WTC11 (cell line): ENCODE measurements around the gene TOR4A. TPM values are rescaled to one million over a fixed set of nuclear protein-coding genes. Genes with fewer than 3 reads are reported as not detected.

Source experiments
- ATAC-seq: fragments of 200-7000 bp; cut with Tn5 transposase; 2 replicates; pipeline ENCODE4 v1.10.0; 2021; ENCODE audit warnings: mild to moderate bottlenecking, moderate library complexity
- CTCF ChIA-PET: fragments of 300-600 bp; sonication (Branson Sonifier 250); formaldehyde crosslinking; loops from one replicate; lab custom pipeline; 2021; ENCODE audit warnings: antibody characterized with exemption; lab: Charles Lee
- POLR2A ChIA-PET: fragments of 350-600 bp; sonication (Branson Sonifier 250); formaldehyde crosslinking; loops from one replicate; lab custom pipeline; 2021; ENCODE audit warnings: antibody characterized with exemption; lab: Charles Lee
- DNase-seq: peaks from one replicate; pipeline ENCODE4 v3.0.0; 2021; ENCODE audit warnings: low spot score
- H3K27ac Mint-ChIP-seq: 2 replicates; pipeline ENCODE4 v1.8.0; 2021; ENCODE audit warnings: mixed read lengths
- H3K27me3 Mint-ChIP-seq: 2 replicates; pipeline ENCODE4 v1.8.0; 2021; ENCODE audit warnings: low read depth, mild to moderate bottlenecking, moderate library complexity, mixed read lengths
- H3K36me3 Mint-ChIP-seq: 2 replicates; pipeline ENCODE4 v1.8.0; 2021; ENCODE audit warnings: mixed read lengths
- H3K4me1 Mint-ChIP-seq: 2 replicates; pipeline ENCODE4 v1.8.0; 2022; ENCODE audit warnings: mixed read lengths
- H3K4me3 Mint-ChIP-seq: 2 replicates; pipeline ENCODE4 v1.8.0; 2021; ENCODE audit warnings: mild to moderate bottlenecking, moderate library complexity, mixed read lengths
- H3K9me3 Mint-ChIP-seq: 2 replicates; pipeline ENCODE4 v1.8.0; 2021; ENCODE audit warnings: mixed read lengths
- ATF1 ChIP-seq: sonication (generic); formaldehyde crosslinking; IDR thresholded peaks from 2 replicates; pipeline ENCODE4 v1.8.1; 2023; ENCODE audit warnings: mild to moderate bottlenecking, moderate library complexity, missing genetic modification reagents
- CBFB ChIP-seq: sonication (generic); formaldehyde crosslinking; IDR thresholded peaks from 2 replicates; pipeline ENCODE4 v1.8.1; 2022; ENCODE audit warnings: mild to moderate bottlenecking, low read depth, missing genetic modification reagents
- E2F4 ChIP-seq: sonication (generic); formaldehyde crosslinking; IDR thresholded peaks from 2 replicates; pipeline ENCODE4 v1.8.1; 2022; ENCODE audit warnings: low read depth, mild to moderate bottlenecking, moderate library complexity, missing genetic modification reagents, borderline replicate concordance
- FOXJ3 ChIP-seq: sonication (generic); formaldehyde crosslinking; IDR thresholded peaks from 2 replicates; pipeline ENCODE4 v1.9.0; 2021; ENCODE audit warnings: missing genetic modification reagents, mild to moderate bottlenecking, borderline replicate concordance
- FOXK1 ChIP-seq: sonication (generic); formaldehyde crosslinking; IDR thresholded peaks from 2 replicates; pipeline ENCODE4 v1.8.0; 2022; ENCODE audit warnings: mild to moderate bottlenecking, moderate library complexity, missing genetic modification reagents
- FOXP4 ChIP-seq: sonication (generic); formaldehyde crosslinking; IDR thresholded peaks from 2 replicates; pipeline ENCODE4 v1.8.0; 2022; ENCODE audit warnings: mild to moderate bottlenecking, missing genetic modification reagents
- KAT7 ChIP-seq: sonication (generic); formaldehyde crosslinking; IDR thresholded peaks from 2 replicates; pipeline ENCODE4 v1.8.1; 2023; ENCODE audit warnings: missing genetic modification reagents, mild to moderate bottlenecking, borderline replicate concordance
- RORB ChIP-seq: fragments of 250-450 bp; sonication (Bioruptor Pico); IDR thresholded peaks from 2 replicates; pipeline ENCODE4 v1.9.0; 2021; ENCODE audit warnings: mild to moderate bottlenecking
- SOX15 ChIP-seq: fragments of 250-450 bp; sonication (Bioruptor Pico); IDR thresholded peaks from 2 replicates; pipeline ENCODE4 v1.9.0; 2021; ENCODE audit warnings: mild to moderate bottlenecking
- TCF7 ChIP-seq: sonication (generic); formaldehyde crosslinking; IDR thresholded peaks from 2 replicates; pipeline ENCODE4 v1.8.0; 2022; ENCODE audit warnings: mild to moderate bottlenecking, low read depth, missing genetic modification reagents, moderate library complexity
- TEAD4 ChIP-seq: sonication (generic); formaldehyde crosslinking; IDR thresholded peaks from 2 replicates; pipeline ENCODE4 v1.8.0; 2022; ENCODE audit warnings: mild to moderate bottlenecking, missing genetic modification reagents
- ZNF219 ChIP-seq: sonication (generic); formaldehyde crosslinking; IDR thresholded peaks from 2 replicates; pipeline ENCODE4 v1.8.0; 2023; ENCODE audit warnings: missing genetic modification reagents, mild to moderate bottlenecking, borderline replicate concordance
- ZNF232 ChIP-seq: sonication (generic); formaldehyde crosslinking; IDR thresholded peaks from 2 replicates; pipeline ENCODE4 v1.8.0; 2022; ENCODE audit warnings: mild to moderate bottlenecking, missing genetic modification reagents
- ZNF532 ChIP-seq: fragments of 250-450 bp; sonication (Bioruptor Pico); IDR thresholded peaks from 2 replicates; pipeline ENCODE4 v1.9.0; 2021; ENCODE audit warnings: mild to moderate bottlenecking, borderline replicate concordance
- total RNA-seq: library from RNA; stranded (reverse); gene quantifications from 3 replicates; pipeline ENCODE4 v1.2.3, GENCODE V29; 2021
- TF ChIP-seq, protein P1 (sequence below): sonication (generic); formaldehyde crosslinking; IDR thresholded peaks from 2 replicates; pipeline ENCODE4 v1.8.1; 2023; ENCODE audit warnings: mild to moderate bottlenecking, moderate library complexity, missing genetic modification reagents
- TF ChIP-seq, protein P2 (sequence below): sonication (generic); formaldehyde crosslinking; IDR thresholded peaks from 2 replicates; pipeline ENCODE4 v1.8.0; 2023; ENCODE audit warnings: missing genetic modification reagents, mild to moderate bottlenecking, borderline replicate concordance
- TF ChIP-seq, protein P3 (sequence below): sonication (generic); formaldehyde crosslinking; IDR thresholded peaks from 2 replicates; pipeline ENCODE4 v1.8.1; 2023; ENCODE audit warnings: mild to moderate bottlenecking, missing genetic modification reagents, moderate library complexity
- TF ChIP-seq, protein P4 (sequence below): sonication (generic); formaldehyde crosslinking; IDR thresholded peaks from 2 replicates; pipeline ENCODE4 v1.8.1; 2022; ENCODE audit warnings: missing genetic modification reagents, borderline replicate concordance

TOR4A gene
- total RNA-seq, 1 experiment from 2014 or later, result 7.3 TPM

- H3K9me3 Mint-ChIP-seq, result no peaks in the 10 kb centered on the region
- no peak for DNase-seq
- H3K27me3 Mint-ChIP-seq, result no peaks in the 10 kb centered on the region
- POLR2A ChIA-PET, result interaction anchor here (0.6 kb wide), 1 partner anchor 15 kb away, joined by 3 read pairs; no protein-coding TSS in a partner anchor
- peak overlapping the region; percentile 49; the same call in 1 of the 2 replicates for H3K27ac Mint-ChIP-seq
- TF ChIP-seq FOXP4 (CRISPR knock-in tag) (no peak), ZNF232 (no peak), ZNF532 (no peak), TCF7 (CRISPR knock-in tag) (no peak), RORB (CRISPR knock-in tag) (no peak), TEAD4 (CRISPR knock-in tag) (no peak), SOX15 (no peak), ZNF219 (no peak), FOXJ3 (no peak), ATF1 (CRISPR knock-in tag) (no peak), KAT7 (CRISPR knock-in tag) (no peak), FOXK1 (CRISPR knock-in tag) (no peak), E2F4 (no peak), CBFB (CRISPR knock-in tag) (no peak)
- TF ChIP-seq, protein P1, sequence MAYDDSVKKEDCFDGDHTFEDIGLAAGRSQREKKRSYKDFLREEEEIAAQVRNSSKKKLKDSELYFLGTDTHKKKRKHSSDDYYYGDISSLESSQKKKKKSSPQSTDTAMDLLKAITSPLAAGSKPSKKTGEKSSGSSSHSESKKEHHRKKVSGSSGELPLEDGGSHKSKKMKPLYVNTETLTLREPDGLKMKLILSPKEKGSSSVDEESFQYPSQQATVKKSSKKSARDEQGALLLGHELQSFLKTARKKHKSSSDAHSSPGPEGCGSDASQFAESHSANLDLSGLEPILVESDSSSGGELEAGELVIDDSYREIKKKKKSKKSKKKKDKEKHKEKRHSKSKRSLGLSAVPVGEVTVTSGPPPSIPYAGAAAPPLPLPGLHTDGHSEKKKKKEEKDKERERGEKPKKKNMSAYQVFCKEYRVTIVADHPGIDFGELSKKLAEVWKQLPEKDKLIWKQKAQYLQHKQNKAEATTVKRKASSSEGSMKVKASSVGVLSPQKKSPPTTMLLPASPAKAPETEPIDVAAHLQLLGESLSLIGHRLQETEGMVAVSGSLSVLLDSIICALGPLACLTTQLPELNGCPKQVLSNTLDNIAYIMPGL (CRISPR knock-in tag), result no peak
- TF ChIP-seq, protein P2, sequence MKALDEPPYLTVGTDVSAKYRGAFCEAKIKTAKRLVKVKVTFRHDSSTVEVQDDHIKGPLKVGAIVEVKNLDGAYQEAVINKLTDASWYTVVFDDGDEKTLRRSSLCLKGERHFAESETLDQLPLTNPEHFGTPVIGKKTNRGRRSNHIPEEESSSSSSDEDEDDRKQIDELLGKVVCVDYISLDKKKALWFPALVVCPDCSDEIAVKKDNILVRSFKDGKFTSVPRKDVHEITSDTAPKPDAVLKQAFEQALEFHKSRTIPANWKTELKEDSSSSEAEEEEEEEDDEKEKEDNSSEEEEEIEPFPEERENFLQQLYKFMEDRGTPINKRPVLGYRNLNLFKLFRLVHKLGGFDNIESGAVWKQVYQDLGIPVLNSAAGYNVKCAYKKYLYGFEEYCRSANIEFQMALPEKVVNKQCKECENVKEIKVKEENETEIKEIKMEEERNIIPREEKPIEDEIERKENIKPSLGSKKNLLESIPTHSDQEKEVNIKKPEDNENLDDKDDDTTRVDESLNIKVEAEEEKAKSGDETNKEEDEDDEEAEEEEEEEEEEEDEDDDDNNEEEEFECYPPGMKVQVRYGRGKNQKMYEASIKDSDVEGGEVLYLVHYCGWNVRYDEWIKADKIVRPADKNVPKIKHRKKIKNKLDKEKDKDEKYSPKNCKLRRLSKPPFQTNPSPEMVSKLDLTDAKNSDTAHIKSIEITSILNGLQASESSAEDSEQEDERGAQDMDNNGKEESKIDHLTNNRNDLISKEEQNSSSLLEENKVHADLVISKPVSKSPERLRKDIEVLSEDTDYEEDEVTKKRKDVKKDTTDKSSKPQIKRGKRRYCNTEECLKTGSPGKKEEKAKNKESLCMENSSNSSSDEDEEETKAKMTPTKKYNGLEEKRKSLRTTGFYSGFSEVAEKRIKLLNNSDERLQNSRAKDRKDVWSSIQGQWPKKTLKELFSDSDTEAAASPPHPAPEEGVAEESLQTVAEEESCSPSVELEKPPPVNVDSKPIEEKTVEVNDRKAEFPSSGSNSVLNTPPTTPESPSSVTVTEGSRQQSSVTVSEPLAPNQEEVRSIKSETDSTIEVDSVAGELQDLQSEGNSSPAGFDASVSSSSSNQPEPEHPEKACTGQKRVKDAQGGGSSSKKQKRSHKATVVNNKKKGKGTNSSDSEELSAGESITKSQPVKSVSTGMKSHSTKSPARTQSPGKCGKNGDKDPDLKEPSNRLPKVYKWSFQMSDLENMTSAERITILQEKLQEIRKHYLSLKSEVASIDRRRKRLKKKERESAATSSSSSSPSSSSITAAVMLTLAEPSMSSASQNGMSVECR (CRISPR knock-in tag), result no peak
- TF ChIP-seq, protein P3, sequence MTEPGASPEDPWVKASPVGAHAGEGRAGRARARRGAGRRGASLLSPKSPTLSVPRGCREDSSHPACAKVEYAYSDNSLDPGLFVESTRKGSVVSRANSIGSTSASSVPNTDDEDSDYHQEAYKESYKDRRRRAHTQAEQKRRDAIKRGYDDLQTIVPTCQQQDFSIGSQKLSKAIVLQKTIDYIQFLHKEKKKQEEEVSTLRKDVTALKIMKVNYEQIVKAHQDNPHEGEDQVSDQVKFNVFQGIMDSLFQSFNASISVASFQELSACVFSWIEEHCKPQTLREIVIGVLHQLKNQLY, result no peak
- TF ChIP-seq, protein P4, sequence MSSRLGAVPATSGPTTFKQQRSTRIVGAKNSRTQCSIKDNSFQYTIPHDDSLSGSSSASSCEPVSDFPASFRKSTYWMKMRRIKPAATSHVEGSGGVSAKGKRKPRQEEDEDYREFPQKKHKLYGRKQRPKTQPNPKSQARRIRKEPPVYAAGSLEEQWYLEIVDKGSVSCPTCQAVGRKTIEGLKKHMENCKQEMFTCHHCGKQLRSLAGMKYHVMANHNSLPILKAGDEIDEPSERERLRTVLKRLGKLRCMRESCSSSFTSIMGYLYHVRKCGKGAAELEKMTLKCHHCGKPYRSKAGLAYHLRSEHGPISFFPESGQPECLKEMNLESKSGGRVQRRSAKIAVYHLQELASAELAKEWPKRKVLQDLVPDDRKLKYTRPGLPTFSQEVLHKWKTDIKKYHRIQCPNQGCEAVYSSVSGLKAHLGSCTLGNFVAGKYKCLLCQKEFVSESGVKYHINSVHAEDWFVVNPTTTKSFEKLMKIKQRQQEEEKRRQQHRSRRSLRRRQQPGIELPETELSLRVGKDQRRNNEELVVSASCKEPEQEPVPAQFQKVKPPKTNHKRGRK, result no peak
- H3K36me3 Mint-ChIP-seq, result peaks cover 16% of the 10 kb centered on the region
- CTCF ChIA-PET, result interaction anchor here (0.5 to 4.4 kb wide), 6 partner anchors 8 to 137 kb away, joined by 3 to 28 read pairs (median 3); no protein-coding TSS in a partner anchor
- no peak for ATAC-seq
- H3K4me1 Mint-ChIP-seq, result peaks cover 25% of the 10 kb centered on the region
- no peak overlapping the region for H3K4me3 Mint-ChIP-seq
Observed at GRCh38 chr9:137273095-137273490, 4.4 kb upstream of the TOR4A start.
